COR-L47 (cell line): ENCODE measurements around the gene MAPK7.

ENCODE experiments used
- DNase-seq: peaks from one replicate; lab custom pipeline; 2025; lab: John Stamatoyannopoulos, UW

The MAPK7 gene

GRCh38 chr17:19381361-19381740 is 3.1 kb downstream of the MAPK7 start:
- no peak for DNase-seq

- no peak for DNase-seq
Observed at GRCh38 chr17:19381741-19382444, 3.6 kb downstream of the MAPK7 start.

DNA sequence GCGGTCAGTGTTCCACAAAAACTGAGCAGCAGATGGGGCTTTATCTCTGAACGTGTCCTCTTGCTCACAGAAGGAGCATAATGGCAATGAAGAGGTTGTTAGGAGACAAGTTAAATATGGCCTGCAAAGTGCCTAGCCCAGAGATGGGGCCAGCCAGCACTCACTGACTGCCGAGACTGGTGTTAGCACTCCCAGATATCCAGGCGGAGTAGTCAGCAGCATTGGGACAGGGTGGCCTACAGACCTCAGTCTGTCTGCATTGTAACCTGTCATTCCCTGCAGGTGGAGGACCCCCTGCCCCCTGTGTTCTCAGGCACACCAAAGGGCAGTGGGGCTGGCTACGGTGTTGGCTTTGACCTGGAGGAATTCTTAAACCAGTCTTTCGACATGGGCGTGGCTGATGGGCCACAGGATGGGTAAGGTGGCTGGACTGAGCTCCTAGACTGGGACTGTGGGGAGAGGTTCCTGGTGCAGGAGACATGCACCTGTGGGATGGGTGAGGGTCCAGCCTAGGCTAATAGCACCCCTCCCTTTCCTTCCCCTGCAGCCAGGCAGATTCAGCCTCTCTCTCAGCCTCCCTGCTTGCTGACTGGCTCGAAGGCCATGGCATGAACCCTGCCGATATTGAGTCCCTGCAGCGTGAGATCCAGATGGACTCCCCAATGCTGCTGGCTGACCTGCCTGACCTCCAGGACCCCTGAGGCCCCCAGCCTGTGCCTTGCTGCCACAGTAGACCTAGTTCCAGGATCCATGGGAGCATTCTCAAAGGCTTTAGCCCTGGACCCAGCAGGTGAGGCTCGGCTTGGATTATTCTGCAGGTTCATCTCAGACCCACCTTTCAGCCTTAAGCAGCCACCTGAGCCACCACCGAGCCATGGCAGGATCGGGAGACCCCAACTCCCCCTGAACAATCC is 4.5 kb downstream of the MAPK7 start:
- no peak for DNase-seq

- no peak for DNase-seq
Observed at GRCh38 chr17:19383681-19384470, 5.6 kb downstream of the MAPK7 start.

GRCh38 chr17:19384723-19385391 is 6.6 kb downstream of the MAPK7 start:
- DNase-seq: no peak

- DNase-seq: no peak
Observed at GRCh38 chr17:19385521-19385983, 7.3 kb downstream of the MAPK7 start.

- no peak for DNase-seq
Observed at GRCh38 chr17:19386051-19386929, 8.0 kb downstream of the MAPK7 start.

- no peak for DNase-seq
Observed at GRCh38 chr17:19386974-19387920, 8.9 kb downstream of the MAPK7 start, which contains the start of gene MFAP4. Gene MFAP4, minus strand, starts transcription at chr17:19387190. Its CDS starts 35 bp downstream, at chr17:19387155.

DNA sequence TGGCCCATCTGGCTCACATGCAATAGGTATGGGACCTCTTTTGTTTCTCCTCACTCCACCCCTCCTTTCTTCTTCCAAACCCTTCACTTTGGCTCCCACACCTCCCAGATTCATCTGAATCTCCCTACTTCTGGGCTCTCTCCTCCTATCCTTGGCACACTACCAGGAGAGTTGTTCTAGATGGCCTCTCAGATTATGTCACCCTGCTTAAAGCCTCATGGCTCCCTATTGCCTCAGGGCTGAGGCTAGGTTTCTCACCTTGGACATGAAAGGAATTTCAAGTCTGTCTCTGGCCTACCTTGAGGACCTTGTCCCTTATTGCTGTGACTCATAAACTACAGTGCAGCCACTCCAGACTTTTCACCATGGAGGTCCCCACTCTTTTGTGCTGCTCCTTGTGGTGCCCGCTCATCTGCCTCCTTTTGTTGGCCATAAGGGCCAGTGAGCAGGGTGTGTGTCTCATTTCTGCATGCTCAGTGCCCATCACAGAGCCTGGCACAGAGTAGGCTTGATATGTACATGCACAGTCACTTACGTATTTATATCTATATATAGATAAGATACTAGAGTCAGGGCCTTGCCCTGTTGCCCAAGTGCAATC is 9.7 kb downstream of the MAPK7 start:
- DNase-seq: no peak

- no peak for DNase-seq
Observed at GRCh38 chr17:19388791-19389785, 10.8 kb downstream of the MAPK7 start.

GRCh38 chr17:19390951-19391350 is 12.7 kb downstream of the MAPK7 start:
- DNase-seq: no peak

- no peak for DNase-seq
Observed at GRCh38 chr17:19391432-19391831, 13.1 kb downstream of the MAPK7 start.

DNA sequence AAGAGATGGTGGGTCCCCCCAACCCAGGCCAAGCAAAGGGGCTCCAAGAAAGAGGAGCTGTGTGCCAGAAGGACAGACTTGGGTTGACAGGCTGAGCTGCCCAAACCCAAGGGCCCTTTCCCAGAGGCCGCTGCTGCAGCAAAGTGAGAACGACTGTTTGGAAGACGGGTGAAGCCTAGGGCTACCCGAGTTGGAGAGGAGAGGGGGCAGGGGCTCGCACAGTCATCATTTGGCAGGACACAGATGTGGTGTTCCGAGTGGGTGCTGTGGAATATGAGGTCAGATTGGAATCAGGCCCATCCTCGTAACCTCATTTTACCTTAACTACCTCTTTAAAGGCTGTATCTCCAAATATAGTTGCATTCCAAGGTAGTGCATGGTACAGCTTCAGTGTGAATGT is 14.0 kb downstream of the MAPK7 start:
- no peak for DNase-seq

GRCh38 chr17:19397556-19398041 is 19.3 kb downstream of the MAPK7 start:
- DNase-seq: no peak

DNA sequence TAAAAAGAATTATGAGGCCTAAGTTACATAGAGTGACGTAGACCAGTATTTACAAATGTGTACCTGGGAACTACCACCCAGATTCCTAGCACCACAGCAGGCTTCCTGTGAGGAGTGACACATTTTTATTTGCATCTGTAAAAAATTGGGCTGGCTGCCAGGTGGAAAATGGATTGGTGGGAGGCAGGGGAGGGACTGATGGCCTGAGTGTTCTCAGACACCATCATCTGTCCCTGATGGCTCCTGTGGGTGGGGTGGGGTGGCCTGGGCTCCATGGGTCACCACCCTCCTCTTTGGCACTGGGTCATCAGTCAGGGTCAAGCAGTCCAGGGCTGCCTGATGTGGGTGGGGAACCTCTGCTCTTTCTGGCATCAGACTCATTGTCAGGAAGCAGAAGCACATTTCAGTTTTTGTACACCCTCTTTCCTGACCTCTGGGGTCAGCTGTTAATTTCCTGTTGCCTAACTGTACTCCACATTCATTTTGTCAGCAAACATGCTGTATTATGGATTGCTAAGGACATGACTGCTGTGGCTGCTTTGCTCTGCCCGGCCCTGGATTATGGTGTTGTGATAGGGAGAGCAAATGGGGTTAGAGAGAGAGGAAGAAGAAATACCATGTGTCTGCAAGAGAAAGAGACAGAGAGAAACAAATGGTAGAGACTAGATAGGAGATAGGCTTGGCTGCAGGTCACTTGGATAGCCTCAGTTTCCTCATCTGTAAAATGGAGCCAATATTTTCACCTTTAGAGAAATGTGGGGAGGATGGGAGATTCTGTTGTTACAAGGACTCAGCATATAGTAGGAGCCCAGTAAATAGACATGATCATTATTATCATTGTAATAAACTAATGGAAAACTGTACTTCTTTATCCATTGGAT is 20.2 kb downstream of the MAPK7 start:
- DNase-seq: peak; percentile 53

DNA sequence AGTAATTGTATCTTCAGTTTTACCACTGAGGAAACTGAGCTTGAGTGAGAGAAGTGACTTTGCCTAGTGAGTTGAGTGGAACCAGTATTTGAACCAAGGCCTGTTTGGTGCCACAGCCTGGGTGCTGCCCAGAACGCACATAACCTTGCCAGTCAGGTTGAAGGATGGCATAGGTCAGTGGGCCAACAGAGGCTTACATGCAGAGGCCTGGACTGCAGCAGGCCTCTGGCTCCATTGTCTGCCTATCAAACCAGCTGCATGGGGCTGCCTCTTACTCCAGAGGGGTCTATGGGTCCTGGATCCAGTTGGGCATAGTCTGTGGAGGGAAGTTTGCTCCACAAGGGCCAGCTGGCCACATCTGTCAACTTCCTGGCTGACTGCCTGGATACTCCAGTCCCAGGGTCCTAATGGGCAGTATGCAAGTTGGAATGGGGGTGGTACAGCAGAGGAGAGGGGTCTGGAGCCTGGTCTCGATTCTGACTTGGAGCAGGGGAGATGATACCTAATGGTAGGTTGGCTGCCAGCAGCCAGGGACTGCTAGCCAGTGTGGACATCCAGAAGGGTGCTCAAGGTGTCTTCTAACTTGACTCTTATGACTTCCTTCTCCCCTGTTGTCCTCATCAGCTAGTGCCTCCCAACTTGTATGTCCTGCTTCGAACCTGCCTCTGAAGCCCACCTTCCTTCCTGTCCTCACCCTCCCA is 21.6 kb downstream of the MAPK7 start:
- no peak for DNase-seq
